GM12873 (cell line): Measurements from ENCODE around the gene KRTAP10-2.

ENCODE experiments used
- CTCF ChIP-seq: IDR thresholded peaks from 2 replicates; pipeline ENCODE4 v1.5.1; 2012; ENCODE audit warnings: low read depth, mild to moderate bottlenecking, moderate library complexity, low read length, control low read depth; ENCODE audit not compliant: insufficient read depth; ENCODE audit errors: missing control alignments

KRTAP10-2 gene

DNA sequence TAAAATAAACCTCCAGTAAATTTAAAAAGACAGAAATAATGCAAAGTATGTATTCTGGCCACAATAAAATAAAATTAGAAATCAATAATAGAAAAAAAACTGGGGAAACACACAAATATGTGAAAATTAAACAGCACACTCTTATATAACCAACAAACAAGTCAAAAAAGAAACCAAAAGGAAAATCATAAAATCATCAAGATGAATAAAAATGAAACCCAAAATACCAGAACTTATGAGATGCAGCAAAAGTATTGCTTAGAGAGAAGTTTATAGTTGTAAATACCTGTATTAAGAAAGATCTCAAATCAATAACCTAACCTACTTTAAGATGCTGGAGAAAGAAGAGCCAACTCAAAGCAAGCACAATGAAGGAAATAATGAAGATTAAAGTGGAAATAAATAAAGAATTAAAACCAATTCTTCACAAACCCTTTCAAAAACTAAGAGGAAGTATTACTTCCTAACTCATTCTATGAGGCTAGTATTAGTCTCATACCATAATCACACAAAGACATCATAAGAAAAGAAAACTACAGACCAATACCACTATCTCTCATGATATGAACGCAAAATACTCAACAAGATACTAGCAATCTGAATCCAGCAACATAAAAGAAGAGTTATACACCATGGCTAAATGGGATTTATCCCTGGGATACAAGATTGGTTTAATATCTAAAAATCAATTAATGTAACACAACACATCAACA, 13.7 kb upstream of the KRTAP10-2 start:
- TF ChIP-seq CTCF, result no peak

- TF ChIP-seq CTCF, result no peak
Observed at GRCh38 chr21:44564099-44564498, 12.8 kb upstream of the KRTAP10-2 start.

- no peak for TF ChIP-seq CTCF
Observed at GRCh38 chr21:44558695-44559094, 7.4 kb upstream of the KRTAP10-2 start, which contains the start of gene KRTAP10-3. KRTAP10-3 (minus strand) TSS chr21:44558795; CDS start chr21:44558715, 80 bp downstream.

DNA sequence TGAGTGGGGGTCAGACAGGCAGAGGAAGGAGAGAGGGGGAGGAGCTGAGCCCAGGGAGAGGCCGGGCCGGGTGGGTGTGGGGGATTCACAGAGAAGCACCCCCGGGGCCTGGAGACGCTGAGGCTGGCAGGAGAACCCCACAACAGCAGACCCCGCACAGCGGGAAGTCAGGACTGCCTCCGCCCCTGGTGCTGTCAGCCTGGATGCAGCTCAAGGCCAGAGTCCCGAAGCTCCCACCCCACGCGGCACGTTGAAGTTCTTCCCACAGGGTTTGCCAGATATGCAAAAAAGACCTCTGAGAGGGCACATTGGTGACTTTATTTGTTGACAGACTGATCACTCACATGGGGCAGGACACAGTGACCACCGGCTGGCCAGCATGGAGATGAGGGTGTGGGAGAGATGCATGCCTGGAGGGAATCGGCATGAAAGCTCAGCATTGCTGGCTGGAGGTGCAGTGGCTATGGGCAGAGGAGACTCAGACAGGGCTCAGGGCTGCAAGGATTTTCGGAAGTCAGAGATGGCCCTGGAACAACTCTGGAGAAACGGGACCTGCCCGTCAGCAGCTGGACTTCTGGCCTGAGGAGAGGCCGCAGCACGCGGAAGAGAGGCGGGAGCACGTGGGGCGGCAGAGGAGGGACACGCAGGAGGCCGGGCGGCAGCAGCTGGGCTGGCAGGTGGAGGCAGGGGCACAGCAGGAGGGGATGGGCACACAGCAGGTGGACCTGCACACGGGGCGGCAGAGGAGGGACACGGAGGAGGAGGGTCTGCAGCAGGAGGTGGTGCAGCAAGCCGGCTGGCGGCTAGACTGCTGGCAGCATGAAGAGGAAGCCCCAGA, 6.4 kb upstream of the KRTAP10-2 start:
- no peak for TF ChIP-seq CTCF

- TF ChIP-seq CTCF, result no peak
Observed at GRCh38 chr21:44556879-44557278, 5.6 kb upstream of the KRTAP10-2 start.

DNA sequence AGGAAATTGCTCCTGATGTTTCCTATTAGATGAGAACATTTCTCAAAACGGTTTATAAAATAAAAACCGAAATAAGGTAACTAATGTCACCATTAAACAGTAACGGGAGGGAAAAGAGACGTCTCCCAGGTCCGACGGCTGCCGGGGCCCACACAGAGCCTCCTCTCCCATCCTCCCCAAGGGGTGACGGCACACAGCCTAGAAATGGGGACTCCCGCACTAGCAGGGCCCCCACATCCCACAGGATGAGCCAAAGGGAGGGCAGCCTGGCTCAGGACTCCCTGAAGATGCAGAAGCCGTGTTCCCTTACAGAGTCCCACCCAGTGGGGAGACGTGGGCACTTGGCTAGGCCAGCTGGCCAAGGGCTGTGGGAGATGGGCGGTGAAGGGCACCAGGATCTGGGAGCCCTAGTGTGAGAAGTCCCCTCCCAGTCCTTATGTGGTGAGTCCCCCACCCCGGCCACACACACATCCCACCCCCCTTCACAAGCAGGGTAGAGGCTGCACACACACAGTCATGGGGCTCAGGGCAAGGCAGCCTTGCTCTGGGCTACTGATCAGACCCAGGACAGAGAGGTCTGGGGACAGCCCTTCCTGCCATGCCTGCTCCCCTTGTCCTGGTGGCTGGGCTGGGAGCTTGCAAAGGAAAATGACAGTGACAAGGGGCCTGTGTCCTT, 4.0 kb upstream of the KRTAP10-2 start:
- no peak for TF ChIP-seq CTCF

- TF ChIP-seq CTCF, result no peak
Observed at GRCh38 chr21:44552681-44553080, 1.4 kb upstream of the KRTAP10-2 start.
